Measurements from ENCODE around the gene ACLY.
"Not testable (repeated sequence)": the region's sequence is repeated elsewhere in the genome, so short reads cannot be mapped to it uniquely, and the experiment has no call there.

The ACLY gene

GRCh38 chr17:41836550-41837196 is 82.1 kb downstream of the ACLY start:
- no peak for TF ChIP-seq CTCF (IDR thresholded peaks at IDR 0.05; ENCODE audit: low read depth, low read length)

GRCh38 chr17:41835800-41836549 is 82.8 kb downstream of the ACLY start, which contains the start of gene NT5C3B:
TSS of gene NT5C3B (minus strand) at chr17:41836232. CDS start at chr17:41836193, 39 bp downstream.
- no peak for TF ChIP-seq CTCF (IDR thresholded peaks at IDR 0.05; ENCODE audit: low read depth, low read length)

More at GRCh38 chr17:41836550-41837196, 82.1 kb downstream of the ACLY start:
- H3K4me3 ChIP-seq (ENCODE audit: low read depth, low read length), result peak overlapping the region; percentile 69

GRCh38 chr17:41835214-41835799 is 83.4 kb downstream of the ACLY start:
- no peak for TF ChIP-seq CTCF (IDR thresholded peaks at IDR 0.05; ENCODE audit: low read depth, low read length)
- H3K4me3 ChIP-seq (ENCODE audit: low read depth, low read length), result peak overlapping the region; percentile 69

More at GRCh38 chr17:41835800-41836549, 82.8 kb downstream of the ACLY start, which contains the start of gene NT5C3B:
- H3K4me3 ChIP-seq (ENCODE audit: low read depth, low read length), result peak within 1 kb of the TSS; percentile 69

- not testable (repeated sequence) for H3K4me3 ChIP-seq (ENCODE audit: low read depth, low read length)
Observed at GRCh38 chr17:41829961-41830360, 88.8 kb downstream of the ACLY start.

- H3K4me3 ChIP-seq (ENCODE audit: low read depth, low read length), result no peak overlapping the region
- TF ChIP-seq CTCF (IDR thresholded peaks at IDR 0.05; ENCODE audit: low read depth, low read length), result no peak
Observed at GRCh38 chr17:41825175-41825845, 93.4 kb downstream of the ACLY start.

GRCh38 chr17:41824086-41824485 is 94.7 kb downstream of the ACLY start:
- H3K4me3 ChIP-seq (ENCODE audit: low read depth, low read length), result no peak overlapping the region
- no peak for TF ChIP-seq CTCF (IDR thresholded peaks at IDR 0.05; ENCODE audit: low read depth, low read length)

GRCh38 chr17:41823580-41823979 is 95.2 kb downstream of the ACLY start:
- no peak for TF ChIP-seq CTCF (IDR thresholded peaks at IDR 0.05; ENCODE audit: low read depth, low read length)
- no peak overlapping the region for H3K4me3 ChIP-seq (ENCODE audit: low read depth, low read length)
